ENCODE results near the gene CASD1.

CASD1 gene

GRCh38 chr7:94594882-94595281, 85.3 kb downstream of the CASD1 start:
- Histone ChIP-seq H3K27me3 (ENCODE audit: insufficient read depth, poor library complexity, severe bottlenecking) (no peaks in the 10 kb centered on the region), H3K27ac (ENCODE audit: poor library complexity, severe bottlenecking) (no peak overlapping the region), H3K36me3 (ENCODE audit: low read depth) (peaks cover 15% of the 10 kb centered on the region), H3K4me1 (ENCODE audit: insufficient read depth, poor library complexity, severe bottlenecking) (no peaks in the 10 kb centered on the region), H3K4me3 (ENCODE audit: severe bottlenecking) (no peak overlapping the region), H3K9me3 (ENCODE audit: severe bottlenecking) (no peaks in the 10 kb centered on the region)
- no peak for TF ChIP-seq CTCF (IDR thresholded peaks at IDR 0.05; ENCODE audit: poor library complexity, severe bottlenecking)
- ATAC-seq (ENCODE audit: low read depth) (no peak), DNase-seq (ENCODE audit: low spot score) (no peak)

GRCh38 chr7:94595717-94596116, 86.1 kb downstream of the CASD1 start:
- no peak for ATAC-seq (ENCODE audit: low read depth)
- Histone ChIP-seq H3K4me1 (ENCODE audit: insufficient read depth, poor library complexity, severe bottlenecking) (no peaks in the 10 kb centered on the region), H3K9me3 (ENCODE audit: severe bottlenecking) (no peaks in the 10 kb centered on the region), H3K36me3 (ENCODE audit: low read depth) (peaks cover 23% of the 10 kb centered on the region), H3K4me3 (ENCODE audit: severe bottlenecking) (no peak overlapping the region), H3K27me3 (ENCODE audit: insufficient read depth, poor library complexity, severe bottlenecking) (no peaks in the 10 kb centered on the region), H3K27ac (ENCODE audit: poor library complexity, severe bottlenecking) (no peak overlapping the region)
- no peak for TF ChIP-seq CTCF (IDR thresholded peaks at IDR 0.05; ENCODE audit: poor library complexity, severe bottlenecking)
- no peak for DNase-seq (ENCODE audit: low spot score)

- Histone ChIP-seq H3K9me3 (ENCODE audit: severe bottlenecking) (no peaks in the 10 kb centered on the region), H3K27ac (ENCODE audit: poor library complexity, severe bottlenecking) (no peak overlapping the region), H3K4me3 (ENCODE audit: severe bottlenecking) (no peak overlapping the region), H3K27me3 (ENCODE audit: insufficient read depth, poor library complexity, severe bottlenecking) (no peaks in the 10 kb centered on the region), H3K4me1 (ENCODE audit: insufficient read depth, poor library complexity, severe bottlenecking) (no peaks in the 10 kb centered on the region), H3K36me3 (ENCODE audit: low read depth) (peaks cover 26% of the 10 kb centered on the region)
- DNase-seq (ENCODE audit: low spot score) (no peak), ATAC-seq (ENCODE audit: low read depth) (no peak)
- TF ChIP-seq CTCF (IDR thresholded peaks at IDR 0.05; ENCODE audit: poor library complexity, severe bottlenecking): no peak
Observed at GRCh38 chr7:94600267-94600666, 90.7 kb downstream of the CASD1 start.

- DNase-seq (ENCODE audit: low spot score) (no peak), ATAC-seq (ENCODE audit: low read depth) (no peak)
Observed at GRCh38 chr7:94602181-94602580, 92.6 kb downstream of the CASD1 start.

More at GRCh38 chr7:94602181-94602580, 92.6 kb downstream of the CASD1 start:
- H3K9me3 ChIP-seq (ENCODE audit: severe bottlenecking): no peaks in the 10 kb centered on the region
- H3K4me1 ChIP-seq (ENCODE audit: insufficient read depth, poor library complexity, severe bottlenecking): no peaks in the 10 kb centered on the region
- no peak for TF ChIP-seq CTCF (IDR thresholded peaks at IDR 0.05; ENCODE audit: poor library complexity, severe bottlenecking)
- H3K36me3 ChIP-seq (ENCODE audit: low read depth): peaks cover 26% of the 10 kb centered on the region
- no peak overlapping the region for H3K27ac ChIP-seq (ENCODE audit: poor library complexity, severe bottlenecking)
- H3K27me3 ChIP-seq (ENCODE audit: insufficient read depth, poor library complexity, severe bottlenecking): no peaks in the 10 kb centered on the region
- no peak overlapping the region for H3K4me3 ChIP-seq (ENCODE audit: severe bottlenecking)

All from RWPE2 (cell line).